ENCODE measurements around the gene KRTAP16-1. TPM values are rescaled to one million over a fixed set of nuclear protein-coding genes. Genes with fewer than 3 reads are reported as not detected.

Gene KRTAP16-1
- total RNA-seq, 1 donor from 2014 or later, result not detected

DNA sequence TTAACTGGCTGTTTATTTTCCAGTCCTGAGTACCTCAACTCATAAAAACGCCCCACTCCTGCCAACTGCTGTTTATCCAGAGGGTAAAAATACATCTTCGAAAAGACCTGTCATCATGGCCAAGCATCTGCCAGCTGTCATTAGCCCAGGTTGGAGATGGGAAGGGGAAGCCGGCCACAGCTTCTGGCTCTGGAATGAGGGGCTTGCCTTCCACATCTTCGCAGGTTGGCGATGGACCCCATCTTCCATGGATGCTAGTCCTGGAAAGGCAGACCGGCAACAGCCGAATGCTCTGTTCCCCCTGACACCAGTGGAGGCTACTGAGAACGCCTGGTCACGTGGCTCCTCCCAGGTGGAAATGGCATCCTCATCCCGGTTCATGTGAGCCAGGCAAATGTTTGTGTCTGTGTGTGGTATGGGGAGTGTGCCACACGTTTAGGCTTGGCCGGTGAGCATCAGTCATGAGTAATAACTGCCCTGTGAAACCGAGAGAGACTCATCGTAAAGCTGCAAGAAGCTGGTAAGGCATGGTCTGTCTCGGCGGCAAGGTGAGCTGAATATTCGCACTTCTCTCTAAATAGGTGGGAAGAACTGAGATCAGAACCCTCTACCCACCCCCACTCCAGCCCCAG lies 6.8 kb upstream of the KRTAP16-1 start:
- DNase-seq, result no peak
- no peak overlapping the region for H3K27ac Mint-ChIP-seq
- intact Hi-C loops (cut with micrococcal nuclease), result loop anchor here (2.0 kb wide), 1 partner anchor 67 kb away; the partner anchor contains the start of gene KRTAP9-4
- peaks cover 19% of the 10 kb centered on the region for H3K27me3 Mint-ChIP-seq
- TF ChIP-seq, protein P1, sequence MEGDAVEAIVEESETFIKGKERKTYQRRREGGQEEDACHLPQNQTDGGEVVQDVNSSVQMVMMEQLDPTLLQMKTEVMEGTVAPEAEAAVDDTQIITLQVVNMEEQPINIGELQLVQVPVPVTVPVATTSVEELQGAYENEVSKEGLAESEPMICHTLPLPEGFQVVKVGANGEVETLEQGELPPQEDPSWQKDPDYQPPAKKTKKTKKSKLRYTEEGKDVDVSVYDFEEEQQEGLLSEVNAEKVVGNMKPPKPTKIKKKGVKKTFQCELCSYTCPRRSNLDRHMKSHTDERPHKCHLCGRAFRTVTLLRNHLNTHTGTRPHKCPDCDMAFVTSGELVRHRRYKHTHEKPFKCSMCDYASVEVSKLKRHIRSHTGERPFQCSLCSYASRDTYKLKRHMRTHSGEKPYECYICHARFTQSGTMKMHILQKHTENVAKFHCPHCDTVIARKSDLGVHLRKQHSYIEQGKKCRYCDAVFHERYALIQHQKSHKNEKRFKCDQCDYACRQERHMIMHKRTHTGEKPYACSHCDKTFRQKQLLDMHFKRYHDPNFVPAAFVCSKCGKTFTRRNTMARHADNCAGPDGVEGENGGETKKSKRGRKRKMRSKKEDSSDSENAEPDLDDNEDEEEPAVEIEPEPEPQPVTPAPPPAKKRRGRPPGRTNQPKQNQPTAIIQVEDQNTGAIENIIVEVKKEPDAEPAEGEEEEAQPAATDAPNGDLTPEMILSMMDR (IDR thresholded peaks at IDR 0.05), result no peak
- ATAC-seq (ENCODE audit: low read depth), result no peak
- CTCF ChIA-PET, result no interaction called here
- peaks cover 13% of the 10 kb centered on the region for H3K9me3 Mint-ChIP-seq
- no peak overlapping the region for H3K4me3 Mint-ChIP-seq
- POLR2A ChIA-PET, result no interaction called here
- no peaks in the 10 kb centered on the region for H3K4me1 Mint-ChIP-seq
- H3K36me3 Mint-ChIP-seq (ENCODE audit: low read depth), result no peaks in the 10 kb centered on the region

DNA sequence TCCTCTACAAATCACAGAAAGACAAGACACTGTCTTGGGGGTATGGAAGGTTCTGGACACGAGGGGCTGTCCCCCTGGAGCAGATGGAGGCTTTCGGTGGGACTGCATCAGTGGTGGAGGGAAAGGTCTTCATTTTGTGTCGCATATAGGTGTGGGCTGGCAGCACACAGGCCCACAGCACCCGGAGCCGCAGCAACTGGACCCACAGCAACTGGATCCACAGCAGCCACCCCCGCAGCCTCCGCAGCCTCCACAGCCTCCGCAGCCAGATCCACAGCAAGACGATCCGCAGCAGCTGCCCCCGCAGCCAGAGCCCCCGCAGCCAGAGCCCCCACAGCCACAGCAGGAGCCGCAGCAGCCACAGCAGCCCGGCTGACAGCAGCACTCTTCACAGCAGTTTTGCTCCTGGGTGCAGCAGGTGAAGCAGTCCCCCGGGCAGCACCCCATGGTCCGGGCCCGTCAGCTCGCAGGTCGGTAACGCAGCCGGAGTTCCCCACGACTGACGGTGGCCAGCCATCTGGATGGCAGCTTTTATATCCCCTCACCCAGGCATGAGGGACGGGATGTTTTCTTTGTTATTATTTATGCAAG lies 6.2 kb upstream of the KRTAP16-1 start, which contains the start of gene KRTAP17-1:
KRTAP17-1 (minus strand) TSS at position 507 of the 591 bp plus-strand sequence; CDS start at position 447, 60 bp downstream.
- Mint-ChIP-seq H3K36me3 (ENCODE audit: low read depth) (no peaks in the 10 kb centered on the region), H3K4me3 (no peak within 1 kb of the TSS), H3K4me1 (peaks cover 4% of the 10 kb centered on the region), H3K27me3 (peaks cover 19% of the 10 kb centered on the region), H3K9me3 (peaks cover 8% of the 10 kb centered on the region), H3K27ac (no peak within 1 kb of the TSS)
- intact Hi-C loops (cut with micrococcal nuclease), result no loop called here
- TF ChIP-seq, protein P1 (IDR thresholded peaks at IDR 0.05), result no peak
- ATAC-seq (ENCODE audit: low read depth) (no peak), DNase-seq (no peak)
- CTCF ChIA-PET, result no interaction called here
- POLR2A ChIA-PET, result no interaction called here

GRCh38 chr17:41311111-41311510 lies 2.0 kb upstream of the KRTAP16-1 start:
- ChIA-PET POLR2A (no interaction called here), CTCF (no interaction called here)
- no peak overlapping the region for H3K4me3 Mint-ChIP-seq
- TF ChIP-seq, protein P1 (IDR thresholded peaks at IDR 0.05), result no peak
- H3K9me3 Mint-ChIP-seq, result no peaks in the 10 kb centered on the region
- H3K27me3 Mint-ChIP-seq, result peaks cover 17% of the 10 kb centered on the region
- no peaks in the 10 kb centered on the region for H3K36me3 Mint-ChIP-seq (ENCODE audit: low read depth)
- intact Hi-C loops (cut with micrococcal nuclease), result no loop called here
- H3K27ac Mint-ChIP-seq, result no peak overlapping the region
- peaks cover 34% of the 10 kb centered on the region for H3K4me1 Mint-ChIP-seq
- no peak for ATAC-seq (ENCODE audit: low read depth)
- DNase-seq, result no peak

DNA sequence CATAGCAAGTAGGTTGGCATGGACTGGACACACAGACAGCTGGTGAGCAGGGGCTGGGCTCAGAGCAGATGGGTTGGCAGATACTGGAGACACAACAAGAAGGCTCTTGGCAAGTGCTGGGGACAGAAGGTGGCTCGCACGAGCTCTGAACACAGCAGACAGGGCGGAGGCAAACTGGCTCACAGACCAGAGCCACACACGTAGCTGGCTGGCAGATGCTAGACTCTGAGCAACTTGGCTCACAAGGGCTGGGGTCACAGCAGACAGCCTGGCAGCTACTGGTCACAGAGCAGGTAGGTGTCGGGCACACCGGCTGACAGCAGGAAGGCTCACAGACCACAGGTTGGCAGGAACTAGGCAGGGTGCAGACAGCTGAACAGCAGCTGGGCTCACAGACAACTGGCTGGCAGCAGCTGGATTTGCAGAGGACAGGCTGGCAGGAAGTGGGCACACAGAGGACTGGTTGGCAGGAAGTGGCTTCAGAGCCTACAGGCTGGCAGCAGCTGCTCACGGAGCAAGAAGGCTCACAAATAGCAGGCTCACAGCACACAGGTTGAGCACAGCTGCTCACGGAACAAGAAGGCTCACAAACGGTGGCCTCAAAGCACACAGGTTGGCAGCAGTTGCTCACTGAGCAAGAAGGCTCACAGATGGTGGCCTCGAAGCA lies 725 bp downstream of the KRTAP16-1 start:
- peaks cover 4% of the 10 kb centered on the region for H3K27me3 Mint-ChIP-seq
- CTCF ChIA-PET, result interaction anchor here (1.1 to 1.7 kb wide), 3 partner anchors 14 to 398 kb away, joined by 3 to 7 read pairs (median 4); no protein-coding TSS in a partner anchor
- intact Hi-C loops (cut with micrococcal nuclease), result loop anchor here (1.0 kb wide), 1 partner anchor 131 kb away; no protein-coding TSS in a partner anchor
- peak overlapping the region; percentile 65 for H3K4me3 Mint-ChIP-seq
- peak overlapping the region; percentile 88 for H3K27ac Mint-ChIP-seq
- TF ChIP-seq, protein P1 (IDR thresholded peaks at IDR 0.05), result no peak
- peaks cover 42% of the 10 kb centered on the region for H3K4me1 Mint-ChIP-seq
- POLR2A ChIA-PET, result interaction anchor here (0.6 to 1.1 kb wide), 5 partner anchors 14 to 752 kb away, joined by 3 to 5 read pairs (median 3); partner anchors contain the start of genes EIF1 and SMARCE1
- H3K9me3 Mint-ChIP-seq, result no peaks in the 10 kb centered on the region
- no peaks in the 10 kb centered on the region for H3K36me3 Mint-ChIP-seq (ENCODE audit: low read depth)
- DNase-seq (peak; percentile 48), ATAC-seq (ENCODE audit: low read depth) (peak; percentile 85)

DNA sequence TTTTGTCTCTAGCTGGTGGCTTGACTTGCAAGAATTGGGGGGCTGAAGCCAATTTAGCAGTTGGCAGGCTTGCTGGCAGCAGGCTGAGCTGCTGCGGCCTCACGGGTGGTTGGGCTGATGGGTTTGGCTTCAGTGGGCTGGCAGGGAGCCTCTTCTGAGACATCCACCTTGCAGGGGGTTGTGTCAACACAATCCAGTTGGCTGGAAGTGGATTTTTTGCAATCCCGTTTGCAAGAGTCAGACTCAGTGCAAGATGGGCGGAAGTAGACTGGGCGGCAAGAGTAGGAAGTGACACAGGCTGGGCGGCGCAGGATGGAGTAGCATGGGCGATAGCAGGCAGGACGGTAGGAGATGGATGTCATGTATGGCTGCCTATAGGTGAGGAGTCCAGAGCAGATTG lies 1.5 kb downstream of the KRTAP16-1 start:
- H3K27me3 Mint-ChIP-seq, result peaks cover 4% of the 10 kb centered on the region
- no peak for DNase-seq
- intact Hi-C loops (cut with micrococcal nuclease), result loop anchor here (1.0 kb wide), 1 partner anchor 130 kb away; no protein-coding TSS in a partner anchor
- H3K9me3 Mint-ChIP-seq, result no peaks in the 10 kb centered on the region
- H3K27ac Mint-ChIP-seq, result peak overlapping the region; percentile 88
- peaks cover 43% of the 10 kb centered on the region for H3K4me1 Mint-ChIP-seq
- ChIA-PET POLR2A (no interaction called here), CTCF (interaction anchor here (1.7 kb wide), 1 partner anchor 14 kb away, joined by 7 read pairs; no protein-coding TSS in a partner anchor)
- no peak for ATAC-seq (ENCODE audit: low read depth)
- TF ChIP-seq, protein P1 (IDR thresholded peaks at IDR 0.05), result no peak
- no peaks in the 10 kb centered on the region for H3K36me3 Mint-ChIP-seq (ENCODE audit: low read depth)
- peak overlapping the region; percentile 65 for H3K4me3 Mint-ChIP-seq
